D721Med (cell line): ENCODE data around the gene DIP2B.

Experiments
- DNase-seq: peaks from one replicate; pipeline ENCODE4 v3.0.0; 2011; ENCODE audit warnings: low spot score; ENCODE audit not compliant: insufficient read length
- FAIRE-seq: peaks from 2 replicates; lab custom pipeline; 2011; peaks lifted over from hg19 to GRCh38; lab: Jason Lieb, UNC
- CTCF ChIP-seq: IDR thresholded peaks from 2 replicates; pipeline ENCODE4 v1.5.1; 2012; ENCODE audit warnings: mild to moderate bottlenecking, control low read depth; ENCODE audit not compliant: insufficient read depth; ENCODE audit errors: missing control alignments

Gene DIP2B

DNA sequence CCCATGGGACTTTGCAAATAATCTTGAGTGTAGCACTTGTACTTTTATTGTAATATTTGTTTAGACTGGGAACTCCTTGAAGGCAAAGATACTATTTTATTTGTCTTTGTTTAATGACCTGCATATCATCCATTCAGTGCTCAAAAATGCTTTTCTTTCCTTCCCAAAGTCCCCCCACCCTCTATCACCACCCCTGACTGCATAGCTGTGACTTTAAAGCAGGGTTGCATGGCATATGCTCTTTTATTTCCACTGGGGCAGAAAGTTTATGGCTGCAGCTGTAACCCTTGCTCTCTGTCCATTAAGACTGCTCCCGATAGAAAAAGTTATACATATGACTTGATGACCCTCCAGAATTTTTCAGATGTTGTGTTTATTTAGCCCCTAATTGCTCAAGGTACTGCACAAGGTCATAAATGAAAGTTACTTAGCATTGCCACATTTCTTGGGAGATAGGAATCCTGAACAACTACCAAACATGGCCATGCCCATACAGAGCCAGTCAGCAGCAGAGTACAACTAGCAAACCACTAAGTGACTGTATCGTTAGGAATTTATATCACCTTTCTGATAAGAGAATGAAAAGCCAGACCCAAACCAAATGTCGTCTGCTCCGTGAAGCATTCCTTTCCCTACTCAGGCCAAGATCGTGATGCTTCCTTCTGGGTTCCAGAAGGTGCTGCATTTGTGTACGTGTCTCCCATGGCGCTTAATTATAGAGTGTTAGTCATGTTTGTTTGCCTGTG is 114.3 kb downstream of the DIP2B start:
- no peak for TF ChIP-seq CTCF
- FAIRE-seq (no peak), DNase-seq (no peak)

DNA sequence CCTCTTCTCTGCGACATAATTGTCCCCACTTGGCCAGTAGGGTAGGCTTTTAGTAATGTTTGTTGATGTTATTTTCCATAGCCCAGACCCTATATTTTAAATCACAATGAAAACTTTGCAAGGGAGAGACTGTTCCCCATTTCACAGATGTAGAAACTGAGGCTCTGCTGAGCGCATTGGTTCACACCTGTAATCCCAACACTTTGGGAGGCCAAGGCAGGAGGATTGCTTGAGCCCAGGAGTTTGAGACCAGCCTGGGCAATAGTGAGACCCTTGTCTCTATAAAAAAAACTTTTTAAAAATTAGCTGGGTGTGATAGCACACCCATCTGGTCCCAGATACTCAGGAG is 114.8 kb downstream of the DIP2B start:
- TF ChIP-seq CTCF = no peak
- DNase-seq (no peak), FAIRE-seq (no peak)

- DNase-seq = no peak
- no peak for FAIRE-seq
Measured at GRCh38 chr12:50620109-50620977, 115.6 kb downstream of the DIP2B start.

DNA sequence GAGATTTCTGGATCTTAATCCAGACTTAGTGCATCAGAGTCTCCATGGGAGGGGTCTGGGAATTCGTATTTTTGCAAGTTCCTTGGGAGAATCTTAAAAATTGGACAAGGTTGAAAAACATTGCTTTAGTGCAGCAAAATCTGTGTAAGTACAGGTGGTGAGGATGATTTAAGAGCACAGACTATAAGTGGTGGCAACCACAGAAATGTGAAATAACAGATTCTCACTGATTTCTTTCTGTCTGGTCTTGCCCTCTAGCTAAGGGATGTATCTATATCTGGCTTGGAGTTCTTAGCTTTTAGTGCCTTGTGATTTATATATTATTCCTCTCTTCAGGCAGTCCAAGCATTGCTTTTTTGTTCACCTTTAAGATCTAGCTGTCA is 116.2 kb downstream of the DIP2B start:
- no peak for FAIRE-seq
- no peak for TF ChIP-seq CTCF
- DNase-seq = no peak

More at GRCh38 chr12:50620109-50620977, 115.6 kb downstream of the DIP2B start:
- TF ChIP-seq CTCF = no peak

DNA sequence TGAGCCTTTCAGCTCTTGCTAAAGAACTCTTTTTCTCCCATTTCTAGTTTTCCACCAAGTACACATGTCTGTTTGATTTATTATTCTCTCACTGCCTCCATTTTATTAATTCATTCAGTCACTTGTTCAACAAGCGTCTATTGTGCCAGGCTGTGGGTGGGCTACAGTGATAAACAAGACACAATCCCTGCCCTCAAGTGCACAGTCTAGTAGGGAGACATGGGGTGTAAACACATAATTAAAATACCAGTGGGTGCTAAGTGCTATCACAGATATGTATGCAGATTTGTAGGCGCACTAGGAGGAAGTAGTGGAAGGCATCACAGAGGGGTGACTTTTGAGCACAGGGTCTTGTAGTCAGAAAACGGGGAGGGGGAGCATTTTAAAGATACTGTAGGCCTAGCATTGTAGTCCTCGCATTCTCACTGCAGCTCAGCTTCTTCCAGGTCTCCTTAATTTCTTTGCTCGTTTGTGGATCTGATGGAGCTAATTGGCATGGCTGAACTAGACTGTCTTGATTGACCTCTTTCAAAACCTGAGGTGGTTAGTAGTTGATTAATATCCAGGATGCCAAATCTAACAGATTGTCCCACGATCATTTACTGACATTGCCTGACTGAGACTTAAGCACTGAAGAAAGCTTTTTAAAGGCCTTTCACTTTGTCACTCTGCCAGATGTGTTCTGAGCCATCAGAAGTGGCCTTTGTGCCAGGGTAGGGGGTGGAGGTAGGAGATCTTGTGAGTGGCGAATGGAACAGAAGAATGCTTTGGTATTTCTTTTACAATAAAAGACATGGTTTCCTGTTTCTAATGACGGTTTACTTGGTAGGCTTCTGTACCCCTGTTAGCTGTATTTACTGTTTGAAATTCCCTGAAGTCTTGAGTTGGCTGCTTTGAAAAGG is 116.9 kb downstream of the DIP2B start:
- DNase-seq (no peak), FAIRE-seq (no peak)

More for the DNA sequence above, 116.9 kb downstream of the DIP2B start:
- TF ChIP-seq CTCF = no peak
